ENCODE measurements around the gene ANKRD13C. TPM values are rescaled to one million over a fixed set of nuclear protein-coding genes. Genes with fewer than 3 reads are reported as not detected.

ANKRD13C gene
- total RNA-seq, 2 donors from 2014 or later: 22.6 to 25.2 TPM

GRCh38 chr1:70333245-70333644 lies 21.3 kb downstream of the ANKRD13C start:
- WGBS, 2 experiments (ENCODE audit: insufficient coverage in 1 of 2, insufficient read length in 1 of 2): 97 to 100% methylated on average over 2 of the region's 2 CpGs
- no peak overlapping the region for H3K27ac ChIP-seq (ENCODE audit: low read depth, low read length)
- Mint-ChIP-seq H3K36me3 (ENCODE audit: low read depth) (peaks cover 30% of the 10 kb centered on the region), H3K27ac (peak overlapping the region; percentile 35), H3K27me3 (ENCODE audit: insufficient read depth) (no peaks in the 10 kb centered on the region), H3K4me1 (peaks cover 10% of the 10 kb centered on the region), H3K4me3 (no peak overlapping the region), H3K9me3 (no peaks in the 10 kb centered on the region)
- no peaks in the 10 kb centered on the region for H3K27me3 ChIP-seq (ENCODE audit: control insufficient read depth, insufficient read depth, low read length, poor library complexity, severe bottlenecking)
- peaks cover 26% of the 10 kb centered on the region for H3K36me3 ChIP-seq (ENCODE audit: control insufficient read depth, insufficient read depth, low read length)
- H3K4me1 ChIP-seq (ENCODE audit: control insufficient read depth, insufficient read depth, low read length): no peaks in the 10 kb centered on the region
- H3K9ac ChIP-seq (ENCODE audit: extremely low read depth, low read length, poor library complexity, severe bottlenecking): no peak overlapping the region
- no peak for DNase-seq
- H3K4me3 ChIP-seq (ENCODE audit: low read length): peak overlapping the region; percentile 0
- TF ChIP-seq CTCF (conservative IDR thresholded peaks at IDR 0.05): no peak
- H3K9me3 ChIP-seq (ENCODE audit: control insufficient read depth, low read length): no peaks in the 10 kb centered on the region

- Mint-ChIP-seq H3K36me3 (ENCODE audit: low read depth) (peaks cover 27% of the 10 kb centered on the region), H3K27ac (no peak overlapping the region), H3K9me3 (no peaks in the 10 kb centered on the region), H3K27me3 (ENCODE audit: insufficient read depth) (no peaks in the 10 kb centered on the region), H3K4me1 (peaks cover 10% of the 10 kb centered on the region), H3K4me3 (no peak overlapping the region)
- Histone ChIP-seq H3K27ac (ENCODE audit: low read depth, low read length) (no peak overlapping the region), H3K27me3 (ENCODE audit: control insufficient read depth, insufficient read depth, low read length, poor library complexity, severe bottlenecking) (no peaks in the 10 kb centered on the region), H3K9me3 (ENCODE audit: control insufficient read depth, low read length) (no peaks in the 10 kb centered on the region), H3K4me3 (ENCODE audit: low read length) (no peak overlapping the region), H3K9ac (ENCODE audit: extremely low read depth, low read length, poor library complexity, severe bottlenecking) (no peak overlapping the region), H3K4me1 (ENCODE audit: control insufficient read depth, insufficient read depth, low read length) (no peaks in the 10 kb centered on the region), H3K36me3 (ENCODE audit: control insufficient read depth, insufficient read depth, low read length) (peaks cover 28% of the 10 kb centered on the region)
- no peak for DNase-seq
- no peak for TF ChIP-seq CTCF (conservative IDR thresholded peaks at IDR 0.05)
These were observed 22.6 kb downstream of the ANKRD13C start for GRCh38 chr1:70331962-70332361.

GRCh38 chr1:70327306-70328076 lies 27.0 kb downstream of the ANKRD13C start:
- no peak for TF ChIP-seq CTCF (conservative IDR thresholded peaks at IDR 0.05)
- Mint-ChIP-seq H3K4me1 (peaks cover 2% of the 10 kb centered on the region), H3K9me3 (no peaks in the 10 kb centered on the region), H3K27me3 (ENCODE audit: insufficient read depth) (no peaks in the 10 kb centered on the region), H3K4me3 (no peak overlapping the region), H3K36me3 (ENCODE audit: low read depth) (peaks cover 32% of the 10 kb centered on the region), H3K27ac (no peak overlapping the region)
- no peaks in the 10 kb centered on the region for H3K4me1 ChIP-seq (ENCODE audit: control insufficient read depth, insufficient read depth, low read length)
- DNase-seq: no peak
- no peaks in the 10 kb centered on the region for H3K9me3 ChIP-seq (ENCODE audit: control insufficient read depth, low read length)
- no peak overlapping the region for H3K9ac ChIP-seq (ENCODE audit: extremely low read depth, low read length, poor library complexity, severe bottlenecking)
- H3K4me3 ChIP-seq (ENCODE audit: low read length): no peak overlapping the region
- no peaks in the 10 kb centered on the region for H3K27me3 ChIP-seq (ENCODE audit: control insufficient read depth, insufficient read depth, low read length, poor library complexity, severe bottlenecking)
- peaks cover 41% of the 10 kb centered on the region for H3K36me3 ChIP-seq (ENCODE audit: control insufficient read depth, insufficient read depth, low read length)
- 88 to 91% methylated on average over 2 to 4 of the region's 7 CpGs for WGBS, 2 experiments (ENCODE audit: insufficient coverage in 1 of 2, insufficient read length in 1 of 2)
- H3K27ac ChIP-seq (ENCODE audit: low read depth, low read length): no peak overlapping the region

Data from endodermal cell (in vitro differentiated cells).